NCI-H510A (cell line): ENCODE data around the gene KCNF1.

Experiments used
- DNase-seq: peaks from one replicate; lab custom pipeline; 2025; lab: John Stamatoyannopoulos, UW

KCNF1 gene

GRCh38 chr2:10920764-10921388, 9.1 kb downstream of the KCNF1 start:
- DNase-seq, result no peak

GRCh38 chr2:10921525-10921924, 9.8 kb downstream of the KCNF1 start:
- DNase-seq, result no peak

DNA sequence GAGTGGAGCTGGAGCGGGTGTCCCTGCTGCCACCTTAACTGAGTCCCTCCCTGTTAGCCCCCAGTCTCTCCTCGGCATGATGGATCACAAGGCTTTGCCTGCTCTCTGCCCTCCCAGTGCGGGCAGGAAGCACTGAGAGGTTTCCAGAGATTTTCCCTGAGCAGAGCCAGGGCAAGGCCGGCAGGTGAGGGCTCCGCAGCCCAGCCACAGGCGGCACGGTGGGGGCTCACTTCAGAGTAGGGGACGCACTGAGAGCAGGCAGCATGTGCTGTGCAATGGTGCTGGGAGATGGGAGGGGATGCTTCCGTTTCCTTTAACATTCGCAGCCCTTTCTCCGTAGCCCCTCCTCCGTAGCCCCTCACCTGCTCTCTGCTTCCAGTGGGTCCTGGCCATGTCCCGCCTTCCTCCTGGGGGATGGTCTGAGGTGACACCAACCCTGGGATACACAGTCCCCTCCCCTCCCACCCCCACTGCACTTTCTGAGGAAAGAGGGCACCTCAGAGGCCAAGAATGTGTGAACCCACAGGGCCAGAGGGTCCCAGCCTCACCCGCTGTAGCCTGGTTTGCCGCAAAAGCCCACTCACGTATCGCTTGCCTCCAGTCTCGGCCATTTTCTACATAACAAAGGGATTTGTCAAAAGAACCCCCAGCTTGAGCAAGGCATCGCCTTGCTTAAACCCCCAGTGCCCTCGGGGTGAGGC, 10.7 kb downstream of the KCNF1 start:
- DNase-seq, result no peak

- no peak for DNase-seq
Observed at GRCh38 chr2:10923008-10923375, 11.3 kb downstream of the KCNF1 start.

GRCh38 chr2:10923965-10924364, 12.2 kb downstream of the KCNF1 start:
- DNase-seq, result no peak

DNA sequence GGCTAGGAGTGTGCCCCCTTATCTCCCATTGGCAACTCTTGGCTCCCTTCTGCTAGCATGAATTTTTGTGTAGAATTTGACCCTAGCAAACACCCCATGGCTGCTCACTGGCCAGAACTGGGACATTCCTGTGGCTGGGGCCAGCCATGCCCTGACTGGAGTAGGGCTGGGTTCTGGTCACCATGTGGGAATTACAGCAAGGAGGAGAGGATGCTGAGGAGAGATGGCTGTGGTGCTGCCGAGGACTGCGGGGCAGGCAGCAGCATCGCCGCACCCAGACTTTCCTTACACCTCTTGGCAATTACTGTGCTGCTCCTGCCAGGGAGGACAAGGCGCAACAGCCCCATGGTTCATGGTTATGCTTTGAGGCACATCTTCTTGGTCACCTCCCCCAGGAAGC, 12.7 kb downstream of the KCNF1 start:
- DNase-seq, result no peak

GRCh38 chr2:10924859-10925258, 13.1 kb downstream of the KCNF1 start:
- no peak for DNase-seq

- no peak for DNase-seq
Observed at GRCh38 chr2:10926191-10926820, 14.6 kb downstream of the KCNF1 start.

- no peak for DNase-seq
Observed at GRCh38 chr2:10930721-10931516, 19.2 kb downstream of the KCNF1 start.

- DNase-seq, result no peak
Observed at GRCh38 chr2:10931710-10932255, 20.0 kb downstream of the KCNF1 start.

DNA sequence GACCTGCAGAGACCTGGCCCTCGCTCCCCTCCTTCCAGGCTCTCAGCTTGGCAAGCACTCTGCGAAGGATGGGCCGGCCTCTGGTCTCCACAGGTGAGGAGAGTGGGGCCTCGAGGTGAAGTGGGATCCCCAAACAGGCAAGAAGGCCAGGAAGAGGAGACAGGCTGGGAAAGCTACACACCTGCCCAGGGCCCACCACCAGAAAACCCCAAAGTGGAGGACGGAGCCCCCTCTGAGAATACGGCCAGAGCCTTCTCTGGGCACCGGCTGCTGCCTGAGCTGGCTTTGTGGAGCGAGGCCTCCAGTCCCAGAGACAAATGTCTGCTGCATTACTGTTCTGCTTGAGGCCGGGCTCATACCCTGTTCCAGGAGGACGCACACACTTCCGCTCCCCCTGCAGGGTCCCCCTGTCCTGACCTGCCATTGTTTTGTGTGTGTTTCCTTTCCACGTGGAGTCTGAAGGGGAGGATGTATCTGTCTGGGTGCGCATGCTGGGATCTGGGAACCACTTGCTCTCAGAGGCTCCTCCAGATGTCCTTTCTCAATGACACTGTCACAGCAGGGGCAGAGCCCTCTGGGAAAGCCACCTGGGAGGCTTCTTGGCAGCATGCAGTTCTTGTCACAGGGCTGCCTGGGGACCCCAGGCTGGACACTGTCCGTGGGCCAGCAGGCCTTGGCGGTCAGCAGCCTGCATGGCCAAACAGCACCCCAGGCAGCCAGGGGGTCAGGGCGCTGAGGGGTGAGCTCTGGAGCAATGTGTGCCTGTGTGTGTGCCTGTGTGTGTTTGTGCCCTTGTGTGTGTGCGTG, 20.8 kb downstream of the KCNF1 start:
- no peak for DNase-seq

DNA sequence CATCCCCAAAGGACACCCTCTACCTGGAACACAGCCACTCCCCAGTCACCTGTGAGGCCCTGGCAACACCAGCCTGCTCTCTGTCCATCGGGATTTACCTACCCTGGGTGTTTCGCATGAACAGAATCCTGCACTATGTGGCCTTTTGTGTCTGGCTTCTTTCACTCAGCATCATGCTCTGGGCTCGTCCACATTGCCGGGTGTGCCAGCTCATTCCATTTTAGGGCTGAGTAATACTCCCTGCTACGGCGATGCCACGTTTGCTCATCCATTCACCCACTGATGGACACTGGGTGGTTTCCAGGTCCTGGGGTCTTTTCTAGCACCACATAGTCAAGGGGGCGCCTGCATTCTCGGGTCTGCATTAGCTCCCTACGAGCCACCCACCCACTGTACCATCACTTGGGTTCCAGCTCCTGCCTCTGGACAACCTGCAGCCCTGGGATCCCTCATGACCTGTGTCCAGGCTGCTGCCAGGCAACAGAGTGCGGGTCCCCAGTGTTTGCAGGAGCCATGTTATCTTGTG, 22.0 kb downstream of the KCNF1 start:
- no peak for DNase-seq

GRCh38 chr2:10934308-10934978, 22.7 kb downstream of the KCNF1 start:
- no peak for DNase-seq

DNA sequence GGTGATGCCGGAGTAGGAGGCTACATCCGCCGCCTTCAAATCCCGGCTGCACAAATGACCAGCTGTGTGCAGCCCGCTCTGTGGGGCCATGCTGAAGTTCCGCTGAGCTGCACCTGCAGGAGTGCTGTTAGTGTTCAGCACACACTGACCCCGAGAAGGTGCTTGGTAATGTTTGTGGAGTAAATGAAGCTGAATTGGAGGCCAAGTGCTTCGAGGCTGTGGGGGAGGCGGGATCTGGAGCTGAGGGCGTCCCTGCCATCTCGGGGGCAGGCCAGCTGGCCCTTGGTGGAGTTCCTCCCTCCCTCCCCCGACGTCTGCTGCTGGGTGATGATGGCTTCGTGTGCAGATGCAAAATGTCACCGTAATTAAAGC, 23.2 kb downstream of the KCNF1 start:
- DNase-seq, result peak; percentile 94

DNA sequence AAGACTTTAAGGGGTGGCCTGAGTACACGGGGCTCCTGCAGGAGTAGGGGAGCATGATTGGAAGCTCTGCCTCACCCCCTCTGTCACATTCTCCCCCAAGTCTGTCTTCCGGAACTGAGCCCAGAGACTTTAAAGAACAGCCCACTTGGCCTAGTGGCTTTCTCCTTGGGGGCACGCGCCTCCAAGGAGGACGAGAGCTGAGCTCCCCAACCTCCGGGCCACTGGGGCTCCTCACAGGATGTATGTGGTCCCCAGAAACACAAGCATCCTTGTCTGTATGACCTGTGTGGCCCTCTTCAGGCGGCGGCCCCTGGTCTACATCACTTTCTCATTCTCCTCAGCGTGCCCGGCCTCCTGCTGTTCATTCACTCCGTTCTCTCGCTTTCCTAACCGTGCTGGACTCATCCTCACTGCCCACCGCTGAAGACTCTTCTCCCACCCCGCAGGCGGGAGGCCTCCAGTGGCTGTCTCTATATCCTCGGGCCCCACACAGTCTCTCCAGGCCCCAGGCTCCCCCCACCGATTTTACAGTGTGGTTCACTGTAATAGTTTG, 23.7 kb downstream of the KCNF1 start:
- no peak for DNase-seq

GRCh38 chr2:10935953-10936942, 24.5 kb downstream of the KCNF1 start:
- DNase-seq, result peak; percentile 40

DNA sequence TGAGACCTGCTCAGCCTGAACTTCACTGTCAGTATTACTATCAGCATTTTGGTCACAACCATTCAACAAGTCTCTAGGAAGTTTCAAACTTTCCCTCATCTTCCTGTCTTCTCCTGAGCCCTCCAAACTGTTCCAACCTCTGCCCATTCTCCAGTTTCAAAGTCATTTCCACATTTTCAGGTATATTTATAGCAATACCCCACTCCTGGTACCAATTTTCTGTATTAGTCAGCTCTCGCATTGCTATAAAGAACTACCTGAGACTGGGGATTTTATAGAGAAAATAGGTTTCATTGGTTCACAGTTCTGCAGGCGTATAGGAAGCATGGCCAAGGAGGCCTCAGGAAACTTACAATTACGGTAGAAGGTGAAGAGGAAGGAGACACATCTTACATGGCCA, 27.3 kb downstream of the KCNF1 start:
- DNase-seq, result no peak

DNA sequence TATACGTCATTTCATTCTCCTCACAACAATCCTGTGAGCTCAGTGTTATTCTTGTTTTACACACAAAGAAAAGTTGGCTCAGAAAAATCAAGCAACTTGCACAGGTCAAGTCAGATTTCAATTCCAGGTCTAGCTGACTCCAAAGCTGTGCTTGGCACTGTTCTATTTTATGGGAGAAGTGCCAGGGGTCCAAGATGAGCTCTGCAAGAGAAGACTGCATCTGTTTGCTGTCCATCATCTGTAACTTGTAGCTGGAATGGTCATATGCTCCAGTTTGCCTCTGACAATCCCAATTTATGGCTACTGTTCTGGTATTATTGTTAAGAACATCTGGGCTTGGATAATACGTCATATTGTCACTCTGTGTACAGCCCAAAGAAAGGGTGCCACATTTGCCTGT, 28.9 kb downstream of the KCNF1 start:
- DNase-seq, result no peak

DNA sequence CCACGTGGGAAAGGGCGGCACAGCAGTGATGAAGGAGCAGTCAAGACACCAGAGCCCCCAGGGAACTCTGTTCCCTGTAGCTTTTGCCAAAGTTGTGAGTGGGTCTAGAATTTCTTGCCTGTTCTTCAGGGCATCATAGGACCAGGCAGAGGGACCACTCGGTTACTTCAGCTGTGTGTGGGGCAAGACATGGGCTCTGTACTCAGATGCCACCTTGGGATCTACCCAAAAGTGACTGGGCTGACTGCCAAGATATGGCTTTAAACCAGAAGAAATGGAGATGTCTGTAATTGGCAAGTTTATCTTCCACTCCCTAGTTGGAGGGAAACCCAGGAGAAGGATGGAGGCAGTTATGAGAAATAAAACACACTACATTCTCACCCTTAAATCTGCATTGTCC, 29.6 kb downstream of the KCNF1 start:
- no peak for DNase-seq
